ENCODE measurements around the gene WDFY3. TPM values are rescaled to one million over a fixed set of nuclear protein-coding genes. Genes with fewer than 3 reads are reported as not detected.

Gene WDFY3
- total and polyA plus RNA-seq, 2 of the 4 experiments (the other 2 are of a cell fraction) = 12.5 to 58.1 TPM

DNA sequence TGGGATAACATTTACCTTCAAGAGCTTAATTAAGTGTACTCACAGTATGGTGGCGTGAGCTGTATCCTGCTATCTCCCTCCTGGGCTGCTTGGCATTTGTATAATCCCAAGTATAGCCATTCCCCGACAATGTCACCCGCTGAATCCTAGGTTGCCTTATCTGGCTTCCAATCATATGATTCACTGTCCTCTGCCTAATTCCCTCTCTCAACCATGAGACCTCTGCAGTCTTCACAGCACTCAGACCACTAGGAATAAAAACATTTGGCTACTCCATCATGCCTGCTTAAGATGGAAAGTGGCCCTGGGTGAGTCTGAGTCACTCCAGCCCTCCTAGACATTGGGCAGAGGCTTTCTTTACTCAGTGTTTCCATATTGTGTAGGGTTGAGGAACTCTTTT, 28.9 kb upstream of the WDFY3 start:
- Histone ChIP-seq H3K9me3 (ENCODE audit: control insufficient read depth, insufficient read depth, low read length) (no peaks in the 10 kb centered on the region), H3K36me3 (ENCODE audit: control insufficient read depth, insufficient read depth, low read length) (no peaks in the 10 kb centered on the region), H3K23ac (ENCODE audit: low read depth, low read length) (no peak overlapping the region), H2AK9ac (replicated peaks; ENCODE audit: low read depth, low read length, poor library complexity) (no peak overlapping the region), H2AFZ (replicated peaks; ENCODE audit: low read length, poor library complexity) (no peak overlapping the region), H2BK5ac (ENCODE audit: low read depth, low read length, poor library complexity, severe bottlenecking) (no peak overlapping the region), H2BK120ac (ENCODE audit: low read depth, low read length) (no peak overlapping the region), H3K4me2 (ENCODE audit: low read depth, low read length) (no peak overlapping the region), H2BK15ac (ENCODE audit: low read depth, low read length) (no peak overlapping the region), H3K18ac (ENCODE audit: low read depth, low read length) (no peak overlapping the region), H3K4me1 (ENCODE audit: control insufficient read depth, insufficient read depth, low read length) (peaks cover 4% of the 10 kb centered on the region; the same call in 1 of the 2 replicates), H3K4ac (ENCODE audit: low read depth, low read length) (no peak overlapping the region), H4K91ac (ENCODE audit: insufficient read depth, low read depth, low read length) (no peak overlapping the region; the same call in 1 of the 2 replicates), H2AK5ac (ENCODE audit: low read depth, low read length) (no peak overlapping the region), H3K27me3 (ENCODE audit: control insufficient read depth, insufficient read depth, low read length) (no peaks in the 10 kb centered on the region), H4K8ac (ENCODE audit: low read depth in 2 of 2, low read length in 2 of 2) (no peak overlapping the region), H2BK20ac (ENCODE audit: low read depth, low read length) (no peak overlapping the region), H4K5ac (ENCODE audit: low read depth, low read length) (no peak overlapping the region), H3K79me1 (ENCODE audit: low read depth in 1 of 2, low read length in 2 of 2) (no peaks in the 10 kb centered on the region), H3K4me3 (ENCODE audit: insufficient read depth, low read depth, low read length) (no peak overlapping the region), H3K9me1 (ENCODE audit: insufficient read depth, low read length) (no peaks in the 10 kb centered on the region), H3K27ac (ENCODE audit: insufficient read depth, low read length) (no peak overlapping the region), H4K20me1 (ENCODE audit: insufficient read depth, low read length) (no peaks in the 10 kb centered on the region), H3K14ac (replicated peaks; ENCODE audit: low read depth, low read length) (no peak overlapping the region), H3K56ac (ENCODE audit: extremely low read depth, insufficient read depth, low read length) (no peak overlapping the region), H3K9ac (ENCODE audit: low read depth, low read length) (no peak overlapping the region)
- in situ Hi-C loops (cut with MboI; ENCODE audit: low sequenced_read_pairs) = no loop called here
- ChIA-PET POLR2A (ENCODE audit: unreplicated experiment) (no interaction called here), CTCF (interaction anchor here (1.5 kb wide), 1 partner anchor 414 kb away, joined by 3 read pairs; no protein-coding TSS in a partner anchor)
- dilution Hi-C loops (cut with HindIII; ENCODE audit: low sequenced_read_pairs, unreplicated experiment) = no loop called here
- DNase-seq (no peak), ATAC-seq (ENCODE audit: low read depth) (no peak; the same call in 1 of the 2 replicates)
- intact Hi-C loops (cut with micrococcal nuclease) = no loop called here
- WGBS, 2 experiments (ENCODE audit: extremely low coverage in 2 of 2, insufficient read length in 1 of 2) = 80% methylated on average over 2 of the region's 3 CpGs; no CpG with 5 or more reads in 1 of the 2 experiments
- TF ChIP-seq RCOR1 (IDR thresholded peaks at IDR 0.05; ENCODE audit: insufficient replicate concordance, low read length) (no peak), RFX5 (IDR thresholded peaks at IDR 0.05; ENCODE audit: low read depth, low read length) (no peak), USF2 (IDR thresholded peaks at IDR 0.05; ENCODE audit: low read depth, low read length) (no peak), POLR2A (IDR thresholded peaks at IDR 0.05; ENCODE audit: low read depth, low read length) (no peak), FOS (IDR thresholded peaks at IDR 0.05; ENCODE audit: low read depth, low read length) (no peak), CEBPB (IDR thresholded peaks at IDR 0.05; ENCODE audit: low read depth, low read length) (no peak), RAD21 (IDR thresholded peaks at IDR 0.05; ENCODE audit: low read length) (no peak), CHD1 (IDR thresholded peaks at IDR 0.05; ENCODE audit: low read depth, low read length) (no peak), MAFK (IDR thresholded peaks at IDR 0.05; ENCODE audit: low read depth, low read length) (no peak), MXI1 (IDR thresholded peaks at IDR 0.05; ENCODE audit: borderline replicate concordance, low read depth, low read length) (no peak), SMC3 (IDR thresholded peaks at IDR 0.05; ENCODE audit: low read depth, low read length) (no peak)
- BruUV-seq (replicated peaks) = no TSS peak
